Glutamatergic neuron (in vitro differentiated cells): ENCODE data around the gene SEC11C. TPM values are rescaled to one million over a fixed set of nuclear protein-coding genes. Genes with fewer than 3 reads are reported as not detected.

ENCODE experiments used
- DNase-seq: peaks from one replicate; pipeline ENCODE4 v3.0.0; 2022
- H3K27ac Mint-ChIP-seq: one replicate; pipeline ENCODE4 v1.8.0; 2020; ENCODE audit warnings: mild to moderate bottlenecking, mixed read lengths, inconsistent platforms; ENCODE audit not compliant: unreplicated experiment
- H3K27me3 Mint-ChIP-seq: one replicate; pipeline ENCODE4 v1.8.0; 2020; ENCODE audit warnings: mild to moderate bottlenecking, moderate library complexity, mixed read lengths, inconsistent platforms; ENCODE audit not compliant: unreplicated experiment
- H3K36me3 Mint-ChIP-seq: one replicate; pipeline ENCODE4 v1.8.0; 2020; ENCODE audit warnings: mild to moderate bottlenecking, mixed read lengths, inconsistent platforms; ENCODE audit not compliant: unreplicated experiment
- H3K4me1 Mint-ChIP-seq: one replicate; pipeline ENCODE4 v1.8.0; 2020; ENCODE audit warnings: mild to moderate bottlenecking, low read depth, mixed read lengths, inconsistent platforms; ENCODE audit not compliant: unreplicated experiment
- H3K4me3 Mint-ChIP-seq: one replicate; pipeline ENCODE4 v1.8.0; 2020; ENCODE audit warnings: mild to moderate bottlenecking, mixed read lengths, inconsistent platforms; ENCODE audit not compliant: unreplicated experiment
- H3K9me3 Mint-ChIP-seq: one replicate; pipeline ENCODE4 v1.8.0; 2020; ENCODE audit warnings: mild to moderate bottlenecking, moderate library complexity, mixed read lengths, inconsistent platforms; ENCODE audit not compliant: unreplicated experiment
- CTCF ChIP-seq: fragments of 200-600 bp; sonication (generic); IDR thresholded peaks from one replicate; pipeline ENCODE4 v1.5.0; 2021; ENCODE audit not compliant: partially characterized antibody, unreplicated experiment
- total RNA-seq: library from RNA; stranded (reverse); fragmentation: NEBNext Ultra II Directional; extraction: Animal tissue kit (Norgen Biotek cat#: 25700); gene quantifications from one replicate; pipeline ENCODE4 v1.2.1, GENCODE V29; 2021; ENCODE audit not compliant: unreplicated experiment

Gene SEC11C
- total RNA-seq, 1 donor from 2014 or later, result 77.7 TPM

GRCh38 chr18:59189008-59189407 lies 49.3 kb downstream of the SEC11C start:
- no peak overlapping the region for H3K4me3 Mint-ChIP-seq
- H3K36me3 Mint-ChIP-seq, result peaks cover 13% of the 10 kb centered on the region
- no peak for TF ChIP-seq CTCF
- no peaks in the 10 kb centered on the region for H3K4me1 Mint-ChIP-seq
- no peak overlapping the region for H3K27ac Mint-ChIP-seq
- peaks cover 1% of the 10 kb centered on the region for H3K27me3 Mint-ChIP-seq
- DNase-seq, result no peak
- no peaks in the 10 kb centered on the region for H3K9me3 Mint-ChIP-seq

- no peak overlapping the region for H3K27ac Mint-ChIP-seq
- TF ChIP-seq CTCF, result no peak
- no peaks in the 10 kb centered on the region for H3K27me3 Mint-ChIP-seq
- no peak overlapping the region for H3K4me3 Mint-ChIP-seq
- no peak for DNase-seq
- H3K4me1 Mint-ChIP-seq, result no peaks in the 10 kb centered on the region
- H3K9me3 Mint-ChIP-seq, result no peaks in the 10 kb centered on the region
- H3K36me3 Mint-ChIP-seq, result peaks cover 13% of the 10 kb centered on the region
These were observed 50.1 kb downstream of the SEC11C start for GRCh38 chr18:59189746-59190145.

GRCh38 chr18:59196161-59196725 lies 56.6 kb downstream of the SEC11C start:
- no peak for DNase-seq
- Mint-ChIP-seq H3K27ac (no peak overlapping the region), H3K4me3 (no peak overlapping the region), H3K4me1 (no peaks in the 10 kb centered on the region), H3K9me3 (peaks cover 1% of the 10 kb centered on the region), H3K27me3 (peaks cover 4% of the 10 kb centered on the region), H3K36me3 (no peaks in the 10 kb centered on the region)
- no peak for TF ChIP-seq CTCF

GRCh38 chr18:59197636-59198035 lies 58.0 kb downstream of the SEC11C start:
- Mint-ChIP-seq H3K9me3 (peaks cover 1% of the 10 kb centered on the region), H3K36me3 (no peaks in the 10 kb centered on the region), H3K27ac (no peak overlapping the region), H3K4me1 (no peaks in the 10 kb centered on the region), H3K27me3 (peaks cover 6% of the 10 kb centered on the region), H3K4me3 (no peak overlapping the region)
- DNase-seq, result no peak
- no peak for TF ChIP-seq CTCF

GRCh38 chr18:59198215-59198614 lies 58.5 kb downstream of the SEC11C start:
- Mint-ChIP-seq H3K9me3 (peaks cover 1% of the 10 kb centered on the region), H3K27me3 (peaks cover 6% of the 10 kb centered on the region)

More at GRCh38 chr18:59198215-59198614, 58.5 kb downstream of the SEC11C start:
- Mint-ChIP-seq H3K27ac (no peak overlapping the region), H3K4me1 (no peaks in the 10 kb centered on the region), H3K36me3 (no peaks in the 10 kb centered on the region), H3K4me3 (no peak overlapping the region)
- no peak for DNase-seq
- TF ChIP-seq CTCF, result no peak
